ENCODE data around the gene CCDC57.

Gene CCDC57

DNA sequence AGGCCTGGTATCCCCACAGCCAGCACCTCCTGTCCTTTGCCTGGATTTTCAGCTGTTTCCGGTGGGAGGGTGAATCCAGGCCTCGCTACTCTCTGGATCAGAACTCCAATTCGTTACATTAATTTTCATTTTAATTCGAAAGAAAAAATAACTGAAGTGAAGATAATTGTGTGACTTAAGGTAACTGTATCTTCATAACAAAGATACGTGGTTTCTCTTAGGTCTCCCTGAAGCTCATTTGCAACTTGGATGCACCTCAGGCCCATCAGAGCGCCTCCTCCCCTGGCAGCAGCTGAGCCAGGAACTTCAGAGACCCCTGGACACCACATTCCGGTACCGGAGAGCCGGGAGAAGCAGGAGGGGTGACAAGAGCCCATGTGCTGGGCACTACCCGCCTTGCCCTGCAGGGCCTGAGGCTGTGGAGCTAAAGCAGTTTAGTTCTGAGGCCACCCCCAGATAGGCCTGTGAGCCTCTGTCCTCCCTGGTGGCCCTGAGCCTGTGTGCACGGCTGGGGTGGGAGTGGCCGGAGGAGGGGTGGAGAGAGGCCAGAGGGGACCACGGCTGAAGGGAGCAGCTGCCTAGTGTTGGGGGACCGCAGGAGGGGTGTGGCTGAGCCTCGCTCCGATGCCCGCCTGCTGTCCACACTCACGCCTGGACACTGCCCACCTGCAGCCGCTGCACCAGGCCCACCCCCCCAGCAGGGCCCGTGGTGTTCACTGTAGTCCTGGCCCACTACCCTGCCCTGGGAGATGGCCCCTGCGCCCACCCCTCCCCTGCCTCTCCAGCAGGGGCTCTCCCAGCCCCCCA lies 135.7 kb downstream of the CCDC57 start:
- no peak for DNase-seq

GRCh38 chr17:82076018-82076784 lies 136.4 kb downstream of the CCDC57 start:
- DNase-seq: no peak

DNA sequence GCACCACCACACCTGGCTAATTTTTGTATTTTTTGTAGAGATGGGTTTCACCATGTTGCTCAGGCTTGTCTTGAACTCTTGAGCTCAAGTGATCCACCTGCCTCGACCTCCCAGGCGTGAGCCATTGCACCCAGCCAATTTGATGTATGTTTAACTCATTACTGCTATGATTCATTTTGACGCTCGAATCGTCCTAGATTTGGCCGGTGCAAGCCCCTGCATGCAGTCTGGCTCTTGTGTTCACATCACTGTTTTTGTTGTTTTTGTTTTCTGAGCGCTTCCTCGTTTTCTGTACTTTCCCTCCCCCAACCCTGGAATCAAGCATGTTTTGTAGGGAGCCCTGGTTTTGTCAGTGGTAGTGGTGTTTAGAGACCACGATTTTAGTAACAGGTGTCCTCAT lies 139.2 kb downstream of the CCDC57 start:
- DNase-seq: no peak

- no peak for DNase-seq
Observed at GRCh38 chr17:82072827-82073226, 139.8 kb downstream of the CCDC57 start.

GRCh38 chr17:82070611-82071010 lies 142.0 kb downstream of the CCDC57 start:
- DNase-seq: no peak

GRCh38 chr17:82065638-82066303 lies 146.9 kb downstream of the CCDC57 start, which contains the start of gene DUS1L:
Gene DUS1L, minus strand, starts transcription at chr17:82065804. Its CDS starts 745 bp downstream, at chr17:82065059.
- peak; percentile 51 to 59 for DNase-seq

- no peak for DNase-seq
Observed at GRCh38 chr17:82065193-82065637, 147.4 kb downstream of the CCDC57 start.

GRCh38 chr17:82064433-82065192 lies 148.0 kb downstream of the CCDC57 start:
- DNase-seq: no peak

GRCh38 chr17:82063424-82064415 lies 148.9 kb downstream of the CCDC57 start:
- DNase-seq: no peak

DNA sequence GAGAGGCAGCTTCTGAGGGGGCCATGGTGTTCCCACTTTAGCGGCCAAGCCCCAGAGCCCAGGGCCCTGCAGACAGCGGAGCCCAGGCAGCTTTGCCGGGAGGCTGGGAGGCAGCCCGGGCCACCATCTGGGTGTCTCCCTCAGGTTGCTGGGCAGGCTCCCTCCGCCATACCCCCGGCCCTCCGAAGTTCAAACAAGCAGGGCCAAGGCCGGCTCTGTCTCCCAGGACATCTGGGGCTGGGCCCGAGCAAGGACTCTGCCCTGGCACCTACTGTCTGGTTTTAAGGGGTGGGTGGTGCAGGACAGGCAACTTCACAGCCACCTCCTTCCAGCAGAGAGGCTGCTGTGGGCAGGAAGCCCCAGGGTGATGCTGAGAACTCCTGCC lies 149.7 kb downstream of the CCDC57 start:
- DNase-seq: no peak

- no peak for DNase-seq
Observed at GRCh38 chr17:82062076-82062983, 150.3 kb downstream of the CCDC57 start.

DNA sequence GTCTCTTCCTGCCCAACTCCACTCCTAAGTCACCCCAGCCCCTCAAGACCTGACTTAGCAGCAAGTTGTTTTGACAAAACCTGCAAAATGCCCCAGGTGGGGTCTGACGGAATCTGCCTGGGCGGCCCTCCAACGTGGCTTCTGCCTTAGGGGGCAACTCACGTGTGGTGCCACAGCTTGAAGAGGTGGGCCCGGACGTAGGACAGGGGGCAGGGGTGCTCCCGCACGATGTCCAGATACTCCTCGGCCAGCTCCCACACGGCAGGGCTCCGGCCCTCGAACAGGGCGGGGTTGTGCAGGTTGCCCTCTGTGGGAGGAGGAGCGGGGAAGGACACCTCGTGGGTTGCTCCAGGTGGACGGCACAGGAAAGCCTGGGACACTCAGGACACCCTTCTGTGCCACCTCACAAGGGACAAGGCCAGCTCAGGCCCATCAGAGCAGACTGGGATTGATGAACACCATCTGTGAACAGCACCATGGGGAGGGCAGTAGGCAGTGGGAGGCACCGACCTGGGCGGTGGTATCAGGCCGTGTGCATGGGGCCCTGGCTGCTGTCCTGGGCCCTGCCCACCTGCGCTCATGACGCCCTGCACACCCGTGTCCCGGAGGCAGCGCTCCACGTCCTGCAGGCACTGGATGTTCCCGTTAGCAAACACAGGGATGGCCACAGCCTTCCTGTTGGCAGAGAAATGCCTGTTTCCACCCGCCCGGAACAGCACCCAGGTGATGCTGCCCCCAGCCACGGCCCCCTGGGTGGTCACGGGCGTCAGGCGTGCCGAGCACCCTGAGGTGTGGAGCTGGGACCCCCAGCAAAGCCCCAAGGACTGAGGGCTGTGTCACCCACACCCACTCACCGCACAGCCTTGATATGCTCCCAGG lies 151.4 kb downstream of the CCDC57 start:
- DNase-seq: no peak

GRCh38 chr17:82060614-82061013 lies 152.0 kb downstream of the CCDC57 start:
- DNase-seq: no peak

DNA sequence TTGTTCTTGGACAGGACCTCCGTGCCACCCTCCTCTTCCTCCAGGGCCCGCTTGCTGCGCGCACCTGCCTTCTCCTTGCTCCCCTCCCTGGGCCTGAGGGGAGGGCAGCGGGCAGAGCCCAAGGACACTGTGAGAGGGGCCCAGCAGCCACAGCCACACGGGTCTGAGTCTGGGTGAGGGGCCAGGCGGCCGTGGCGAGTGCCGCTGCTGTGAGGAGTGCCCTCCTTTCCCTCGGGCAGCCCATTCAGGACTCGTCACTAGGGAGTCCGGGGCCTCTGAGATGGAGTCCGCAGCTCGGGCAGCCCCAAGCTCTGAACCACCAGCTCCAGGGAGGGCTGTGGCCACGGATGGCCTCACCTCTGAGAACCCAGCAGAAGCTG lies 152.7 kb downstream of the CCDC57 start:
- no peak for DNase-seq

- DNase-seq: no peak
Observed at GRCh38 chr17:82059272-82060000, 153.2 kb downstream of the CCDC57 start.

GRCh38 chr17:82058855-82059249 lies 153.8 kb downstream of the CCDC57 start:
- DNase-seq: no peak

DNA sequence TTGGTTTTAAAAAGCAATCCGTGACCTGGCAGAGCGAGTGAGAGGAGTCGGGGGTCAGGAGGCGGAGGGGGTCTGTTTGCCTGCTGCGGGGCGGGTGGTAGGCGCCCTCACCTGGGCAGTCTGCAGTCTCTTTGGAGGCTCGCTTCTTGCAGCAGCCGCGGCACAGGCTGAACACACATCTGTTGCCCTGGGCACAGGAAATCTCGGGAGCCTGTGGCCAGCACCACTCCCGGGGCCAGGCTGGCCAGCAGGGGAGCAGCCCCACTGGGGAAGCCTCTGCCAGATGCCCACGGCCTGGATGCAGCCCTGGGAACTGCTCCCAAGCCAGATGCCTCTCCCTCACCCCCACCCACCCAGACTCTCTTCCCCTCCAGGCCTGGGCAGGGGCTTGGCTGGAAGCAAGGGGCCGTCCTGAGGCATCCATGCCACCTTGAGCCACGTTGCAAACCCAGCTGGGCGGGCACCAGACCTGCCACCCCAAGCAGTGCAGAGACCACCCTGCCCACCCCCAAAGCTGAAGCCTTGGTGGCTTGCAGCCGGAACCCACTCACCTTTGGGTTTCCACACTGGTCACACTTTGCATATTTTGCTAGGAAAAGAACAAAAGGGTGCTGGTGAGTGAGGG lies 154.3 kb downstream of the CCDC57 start:
- DNase-seq: no peak

Data from AML-193 (cell line).